Stimulated activated CD8-positive, alpha-beta memory T cell treated with anti-CD3 and anti-CD28 coated beads, Interleukin-7, amount 100 ng/mL, for 1 hour (primary cell): ENCODE measurements around the gene SLC6A6.
A peak's percentile ranks its signal among the peaks of the same experiment; 100 is the strongest.

ENCODE experiments used
- DNase-seq, 2 donors: peaks; one replicate each; pipeline ENCODE4 v3.0.0-alpha.2; 2020; ENCODE audit warnings: low read depth in 2 of 2

Gene SLC6A6

GRCh38 chr3:14466179-14466903 is 63.9 kb downstream of the SLC6A6 start:
- no peak for DNase-seq

GRCh38 chr3:14467814-14468620 is 65.6 kb downstream of the SLC6A6 start:
- DNase-seq: peak; percentile 14 to 32

GRCh38 chr3:14468621-14468981 is 66.2 kb downstream of the SLC6A6 start:
- no peak for DNase-seq

GRCh38 chr3:14470461-14470860 is 68.1 kb downstream of the SLC6A6 start:
- no peak for DNase-seq

GRCh38 chr3:14471016-14471415 is 68.6 kb downstream of the SLC6A6 start:
- DNase-seq: no peak

- DNase-seq: no peak
These were observed 69.3 kb downstream of the SLC6A6 start for GRCh38 chr3:14471690-14472089.

- DNase-seq: no peak
These were observed 70.3 kb downstream of the SLC6A6 start for GRCh38 chr3:14472471-14473351.

GRCh38 chr3:14473411-14473891 is 71.0 kb downstream of the SLC6A6 start:
- no peak for DNase-seq

GRCh38 chr3:14474363-14475081 is 72.1 kb downstream of the SLC6A6 start:
- no peak for DNase-seq

GRCh38 chr3:14475621-14476020 is 73.2 kb downstream of the SLC6A6 start:
- no peak for DNase-seq

- DNase-seq: no peak
These were observed 74.3 kb downstream of the SLC6A6 start for GRCh38 chr3:14476583-14477265.

- no peak for DNase-seq
These were observed 75.0 kb downstream of the SLC6A6 start for GRCh38 chr3:14477311-14477935.

- no peak for DNase-seq
These were observed 76.6 kb downstream of the SLC6A6 start for GRCh38 chr3:14478956-14479550.

GRCh38 chr3:14479591-14479990 is 77.2 kb downstream of the SLC6A6 start:
- no peak for DNase-seq

- no peak for DNase-seq
These were observed 78.0 kb downstream of the SLC6A6 start for GRCh38 chr3:14480207-14481017.

GRCh38 chr3:14481018-14481645 is 78.7 kb downstream of the SLC6A6 start:
- DNase-seq: no peak

GRCh38 chr3:14481646-14482036 is 79.2 kb downstream of the SLC6A6 start:
- DNase-seq: no peak

- DNase-seq: no peak
These were observed 79.9 kb downstream of the SLC6A6 start for GRCh38 chr3:14482271-14482721.

- no peak for DNase-seq
These were observed 80.9 kb downstream of the SLC6A6 start for GRCh38 chr3:14483286-14483685.
